ENCODE results near the gene GATD1.

GATD1 gene

DNA sequence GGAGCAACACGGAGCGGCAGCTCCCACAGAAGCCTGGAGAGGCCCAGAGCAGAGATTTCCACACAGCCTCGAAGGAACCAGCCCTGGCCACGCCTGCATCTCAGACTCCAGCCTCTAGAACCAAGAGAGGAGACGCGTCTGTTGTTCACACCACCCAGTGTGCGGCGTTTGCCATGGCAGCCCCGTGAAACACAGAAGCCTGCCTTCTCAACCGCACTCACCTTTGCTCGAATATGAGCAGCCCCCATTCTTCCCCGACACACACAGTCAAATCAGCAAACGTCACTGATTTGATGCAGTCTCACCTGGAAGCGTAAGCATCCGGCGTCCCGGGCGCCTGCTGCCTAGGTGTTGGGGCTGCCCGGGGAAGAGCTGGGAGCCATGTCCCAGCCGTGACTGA is 44.2 kb downstream of the GATD1 start:
- no peak overlapping the region for H3K9ac ChIP-seq (ENCODE audit: low read length)
- H3K27ac ChIP-seq (ENCODE audit: low read length), result no peak overlapping the region
- no peak overlapping the region for H2AFZ ChIP-seq (ENCODE audit: low read depth, low read length)

GRCh38 chr11:729492-730074 is 47.7 kb downstream of the GATD1 start:
- Histone ChIP-seq H3K4me3 (ENCODE audit: low read length) (no peak overlapping the region), H2AFZ (ENCODE audit: low read depth, low read length) (no peak overlapping the region), H3K79me2 (ENCODE audit: low read length) (no peaks in the 10 kb centered on the region), H3K27ac (ENCODE audit: low read length) (no peak overlapping the region), H3K9ac (ENCODE audit: low read length) (no peak overlapping the region), H3K27me3 (ENCODE audit: low read depth, low read length) (peaks cover 17% of the 10 kb centered on the region), H3K36me3 (replicated peaks; ENCODE audit: low read depth, low read length) (no peaks in the 10 kb centered on the region), H4K20me1 (ENCODE audit: insufficient read depth, low read length) (no peaks in the 10 kb centered on the region), H3K4me2 (ENCODE audit: low read length) (no peak overlapping the region), H3K9me3 (ENCODE audit: insufficient read depth, low read length) (no peaks in the 10 kb centered on the region), H3K4me1 (ENCODE audit: low read length) (peaks cover 25% of the 10 kb centered on the region)
- TF ChIP-seq EZH2phosphoT487 (IDR thresholded peaks at IDR 0.05; ENCODE audit: low read depth), result no peak
- TF ChIP-seq, protein P1, sequence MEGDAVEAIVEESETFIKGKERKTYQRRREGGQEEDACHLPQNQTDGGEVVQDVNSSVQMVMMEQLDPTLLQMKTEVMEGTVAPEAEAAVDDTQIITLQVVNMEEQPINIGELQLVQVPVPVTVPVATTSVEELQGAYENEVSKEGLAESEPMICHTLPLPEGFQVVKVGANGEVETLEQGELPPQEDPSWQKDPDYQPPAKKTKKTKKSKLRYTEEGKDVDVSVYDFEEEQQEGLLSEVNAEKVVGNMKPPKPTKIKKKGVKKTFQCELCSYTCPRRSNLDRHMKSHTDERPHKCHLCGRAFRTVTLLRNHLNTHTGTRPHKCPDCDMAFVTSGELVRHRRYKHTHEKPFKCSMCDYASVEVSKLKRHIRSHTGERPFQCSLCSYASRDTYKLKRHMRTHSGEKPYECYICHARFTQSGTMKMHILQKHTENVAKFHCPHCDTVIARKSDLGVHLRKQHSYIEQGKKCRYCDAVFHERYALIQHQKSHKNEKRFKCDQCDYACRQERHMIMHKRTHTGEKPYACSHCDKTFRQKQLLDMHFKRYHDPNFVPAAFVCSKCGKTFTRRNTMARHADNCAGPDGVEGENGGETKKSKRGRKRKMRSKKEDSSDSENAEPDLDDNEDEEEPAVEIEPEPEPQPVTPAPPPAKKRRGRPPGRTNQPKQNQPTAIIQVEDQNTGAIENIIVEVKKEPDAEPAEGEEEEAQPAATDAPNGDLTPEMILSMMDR (IDR thresholded peaks at IDR 0.05; ENCODE audit: low read depth, low read length), result no peak

More for the DNA sequence above, 44.2 kb downstream of the GATD1 start:
- Histone ChIP-seq H3K9me3 (ENCODE audit: insufficient read depth, low read length) (no peaks in the 10 kb centered on the region), H3K4me3 (ENCODE audit: low read length) (no peak overlapping the region), H3K27me3 (ENCODE audit: low read depth, low read length) (peaks cover 14% of the 10 kb centered on the region), H4K20me1 (ENCODE audit: insufficient read depth, low read length) (no peaks in the 10 kb centered on the region), H3K4me2 (ENCODE audit: low read length) (no peak overlapping the region), H3K79me2 (ENCODE audit: low read length) (no peaks in the 10 kb centered on the region), H3K4me1 (ENCODE audit: low read length) (peaks cover 5% of the 10 kb centered on the region; the same call in 1 of the 2 replicates), H3K36me3 (replicated peaks; ENCODE audit: low read depth, low read length) (no peaks in the 10 kb centered on the region)
- no peak for TF ChIP-seq EZH2phosphoT487 (IDR thresholded peaks at IDR 0.05; ENCODE audit: low read depth)
- TF ChIP-seq, protein P1 (IDR thresholded peaks at IDR 0.05; ENCODE audit: low read depth, low read length), result no peak

DNA sequence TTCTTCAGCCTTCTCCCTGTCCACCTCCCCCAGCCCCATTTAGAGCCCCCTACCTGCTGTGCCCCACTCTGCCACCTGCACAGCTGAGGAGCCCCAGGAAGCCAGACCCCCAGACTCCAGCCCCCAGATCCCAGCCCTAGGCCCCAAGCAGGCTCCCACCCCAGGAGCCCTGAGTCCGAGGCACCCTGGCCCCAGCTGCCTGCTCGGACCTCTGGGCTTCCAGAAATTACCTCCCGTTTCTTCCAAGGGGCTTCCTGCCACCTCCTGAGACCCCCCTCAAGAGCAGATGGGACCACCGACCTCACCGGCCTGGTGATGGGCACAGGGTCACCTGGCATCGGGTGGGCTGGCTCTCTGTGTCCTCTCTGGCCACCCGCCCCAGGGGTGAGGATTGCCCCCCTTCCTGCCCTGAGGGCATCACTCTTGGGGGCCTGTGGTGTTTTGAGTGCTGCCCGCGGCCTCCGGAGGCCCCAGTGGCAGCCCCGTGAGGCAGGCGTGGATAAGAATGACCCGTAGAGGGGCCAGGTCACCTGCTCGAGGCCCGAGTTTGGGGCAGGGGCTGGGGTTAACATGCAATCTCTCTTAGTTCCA is 48.3 kb downstream of the GATD1 start:
- Histone ChIP-seq H3K4me1 (ENCODE audit: low read length) (peaks cover 28% of the 10 kb centered on the region), H3K4me3 (ENCODE audit: low read length) (no peak overlapping the region), H3K79me2 (ENCODE audit: low read length) (no peaks in the 10 kb centered on the region), H3K9me3 (ENCODE audit: insufficient read depth, low read length) (no peaks in the 10 kb centered on the region), H2AFZ (ENCODE audit: low read depth, low read length) (no peak overlapping the region), H3K36me3 (replicated peaks; ENCODE audit: low read depth, low read length) (no peaks in the 10 kb centered on the region), H3K27me3 (ENCODE audit: low read depth, low read length) (peaks cover 19% of the 10 kb centered on the region), H3K4me2 (ENCODE audit: low read length) (no peak overlapping the region), H3K27ac (ENCODE audit: low read length) (no peak overlapping the region), H3K9ac (ENCODE audit: low read length) (no peak overlapping the region), H4K20me1 (ENCODE audit: insufficient read depth, low read length) (no peaks in the 10 kb centered on the region)
- no peak for TF ChIP-seq EZH2phosphoT487 (IDR thresholded peaks at IDR 0.05; ENCODE audit: low read depth)
- TF ChIP-seq, protein P1 (IDR thresholded peaks at IDR 0.05; ENCODE audit: low read depth, low read length), result no peak

- TF ChIP-seq, protein P1 (IDR thresholded peaks at IDR 0.05; ENCODE audit: low read depth, low read length), result peak; percentile 96
- TF ChIP-seq EZH2phosphoT487 (IDR thresholded peaks at IDR 0.05; ENCODE audit: low read depth), result no peak
- Histone ChIP-seq H2AFZ (ENCODE audit: low read depth, low read length) (no peak overlapping the region), H3K9ac (ENCODE audit: low read length) (no peak overlapping the region), H3K4me1 (ENCODE audit: low read length) (peaks cover 30% of the 10 kb centered on the region), H4K20me1 (ENCODE audit: insufficient read depth, low read length) (no peaks in the 10 kb centered on the region), H3K27ac (ENCODE audit: low read length) (no peak overlapping the region), H3K27me3 (ENCODE audit: low read depth, low read length) (peaks cover 19% of the 10 kb centered on the region), H3K36me3 (replicated peaks; ENCODE audit: low read depth, low read length) (no peaks in the 10 kb centered on the region), H3K79me2 (ENCODE audit: low read length) (no peaks in the 10 kb centered on the region), H3K4me3 (ENCODE audit: low read length) (no peak overlapping the region), H3K9me3 (ENCODE audit: insufficient read depth, low read length) (no peaks in the 10 kb centered on the region), H3K4me2 (ENCODE audit: low read length) (peak overlapping the region; percentile 5; the same call in 1 of the 2 replicates)
Observed at GRCh38 chr11:727859-728748, 49.2 kb downstream of the GATD1 start.
